ENCODE measurements around the gene GMDS.

GRCh38 chr6:1812034-1812433, 433.4 kb downstream of the GMDS start:
- TF ChIP-seq CTCF (conservative IDR thresholded peaks at IDR 0.05; ENCODE audit: low read depth, low read length): no peak
- TF ChIP-seq MAZ (IDR thresholded peaks at IDR 0.05; ENCODE audit: borderline replicate concordance, low read depth, low read length): no peak
- TF ChIP-seq POLR2A (IDR thresholded peaks at IDR 0.05; ENCODE audit: low read depth, low read length): no peak
- TF ChIP-seq MXI1 (IDR thresholded peaks at IDR 0.05; ENCODE audit: borderline replicate concordance, low read depth, low read length): no peak
- no peak for TF ChIP-seq CHD1 (IDR thresholded peaks at IDR 0.05; ENCODE audit: low read depth, low read length)
- no peak for TF ChIP-seq SMC3 (IDR thresholded peaks at IDR 0.05; ENCODE audit: low read depth, low read length)
